ENCODE data around the gene SCN3A. TPM values are rescaled to one million over a fixed set of nuclear protein-coding genes. Genes with fewer than 3 reads are reported as not detected.
A peak's percentile ranks its signal among the peaks of the same experiment; 100 is the strongest.

Gene SCN3A
- total and polyA plus RNA-seq, 4 donors: 0.06 to 2.3 (median 0.43) TPM

GRCh38 chr2:165214093-165214492 is 10.2 kb upstream of the SCN3A start:
- Histone ChIP-seq H3K4me3 (no peak overlapping the region), H3K27ac (ENCODE audit: low read depth in 1 of 2, low read length in 1 of 2) (no peak overlapping the region), H3K36me3 (ENCODE audit: control insufficient read depth in 4 of 4, insufficient read depth in 4 of 4, low read length in 4 of 4) (no peaks in the 10 kb centered on the region), H3K9me3 (ENCODE audit: control insufficient read depth in 4 of 4, insufficient read depth in 3 of 4, low read length in 3 of 4) (no peaks in the 10 kb centered on the region), H3K27me3 (ENCODE audit: control insufficient read depth in 3 of 3, insufficient read depth in 3 of 3, low read length in 2 of 3) (no peaks in the 10 kb centered on the region), H3K4me1 (ENCODE audit: control insufficient read depth in 5 of 5, insufficient read depth in 5 of 5, low read length in 5 of 5) (no peaks in the 10 kb centered on the region), H3K9ac (ENCODE audit: insufficient read depth in 1 of 2, low read length in 2 of 2) (no peak overlapping the region)
- no peak for TF ChIP-seq CTCF (IDR thresholded peaks at IDR 0.05; ENCODE audit: control extremely low read depth, extremely low read depth)
- DNase-seq (no peak), ATAC-seq (ENCODE audit: insufficient read depth, low FRiP score) (no peak)
- WGBS, 2 donors: 59 to 69% methylated on average over 1 of the region's 1 CpG

DNA sequence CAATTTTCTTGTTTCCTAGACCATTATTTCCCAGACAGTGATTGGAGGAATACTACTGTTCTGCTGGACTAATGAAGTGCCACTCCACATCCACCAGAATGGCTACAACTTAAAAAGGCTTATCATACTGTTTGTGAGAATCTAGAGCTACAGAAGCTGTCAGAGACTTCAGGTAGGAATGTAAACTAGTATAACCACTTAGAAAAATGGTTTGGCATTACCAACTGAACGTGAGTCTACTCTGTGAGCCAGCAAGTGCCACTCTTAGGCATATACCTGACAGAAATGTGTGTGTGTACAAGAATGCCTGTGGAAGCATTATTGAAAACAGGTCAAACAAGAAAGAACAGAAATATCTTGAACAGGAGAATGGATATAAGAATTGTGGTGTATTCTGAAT is 4.2 kb upstream of the SCN3A start:
- Histone ChIP-seq H3K27ac (ENCODE audit: low read depth in 1 of 2, low read length in 1 of 2) (no peak overlapping the region), H3K27me3 (ENCODE audit: control insufficient read depth in 3 of 3, insufficient read depth in 3 of 3, low read length in 2 of 3) (no peaks in the 10 kb centered on the region), H3K4me3 (no peak overlapping the region), H3K9me3 (ENCODE audit: control insufficient read depth in 4 of 4, insufficient read depth in 3 of 4, low read length in 3 of 4) (no peaks in the 10 kb centered on the region), H3K9ac (ENCODE audit: insufficient read depth in 1 of 2, low read length in 2 of 2) (no peak overlapping the region), H3K36me3 (ENCODE audit: control insufficient read depth in 4 of 4, insufficient read depth in 4 of 4, low read length in 4 of 4) (no peaks in the 10 kb centered on the region), H3K4me1 (ENCODE audit: control insufficient read depth in 5 of 5, insufficient read depth in 5 of 5, low read length in 5 of 5) (no peaks in the 10 kb centered on the region)
- no peak for ATAC-seq (ENCODE audit: insufficient read depth, low FRiP score)
- no peak for TF ChIP-seq CTCF (IDR thresholded peaks at IDR 0.05; ENCODE audit: control extremely low read depth, extremely low read depth)
- WGBS, 2 donors: 63 to 76% methylated on average over 1 of the region's 1 CpG
- DNase-seq: peak in 2 of 3 donors; percentile 1 to 12

- Histone ChIP-seq H3K27me3 (ENCODE audit: control insufficient read depth in 3 of 3, insufficient read depth in 3 of 3, low read length in 2 of 3) (no peaks in the 10 kb centered on the region), H3K4me3 (no peak overlapping the region), H3K36me3 (ENCODE audit: control insufficient read depth in 4 of 4, insufficient read depth in 4 of 4, low read length in 4 of 4) (no peaks in the 10 kb centered on the region), H3K9me3 (ENCODE audit: control insufficient read depth in 4 of 4, insufficient read depth in 3 of 4, low read length in 3 of 4) (no peaks in the 10 kb centered on the region), H3K27ac (ENCODE audit: low read depth in 1 of 2, low read length in 1 of 2) (no peak overlapping the region), H3K4me1 (ENCODE audit: control insufficient read depth in 5 of 5, insufficient read depth in 5 of 5, low read length in 5 of 5) (no peaks in the 10 kb centered on the region), H3K9ac (ENCODE audit: insufficient read depth in 1 of 2, low read length in 2 of 2) (no peak overlapping the region)
- ATAC-seq (ENCODE audit: insufficient read depth, low FRiP score): no peak
- no peak for DNase-seq
- 88 to 91% methylated on average over 2 of the region's 2 CpGs for WGBS, 2 donors
- TF ChIP-seq CTCF (IDR thresholded peaks at IDR 0.05; ENCODE audit: control extremely low read depth, extremely low read depth): no peak
Measured at GRCh38 chr2:165205865-165206264, 2.0 kb upstream of the SCN3A start.

DNA sequence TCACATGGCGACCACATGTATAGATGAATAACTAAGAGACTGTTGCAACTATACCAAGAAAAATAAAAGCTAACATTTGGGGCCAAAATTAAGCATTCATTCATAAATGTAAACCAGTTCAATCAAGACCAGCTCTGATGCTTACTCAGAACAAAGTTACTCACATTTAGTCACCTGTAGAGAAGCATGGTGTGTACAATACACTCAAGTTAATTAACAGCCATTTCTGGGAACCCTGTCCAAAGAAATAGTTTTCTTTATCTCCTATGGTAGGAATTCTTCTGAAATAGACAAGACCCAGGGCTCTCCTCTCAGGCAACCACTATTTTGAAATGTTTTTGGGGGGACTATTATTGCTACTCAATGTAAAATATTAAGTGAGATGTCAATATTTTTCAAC is 1.6 kb downstream of the SCN3A start:
- peak in 1 of 3 donors; percentile 7 for DNase-seq
- no peaks in the 10 kb centered on the region for H3K9me3 ChIP-seq (ENCODE audit: control insufficient read depth in 4 of 4, insufficient read depth in 3 of 4, low read length in 3 of 4)
- no peaks in the 10 kb centered on the region for H3K36me3 ChIP-seq (ENCODE audit: control insufficient read depth in 4 of 4, insufficient read depth in 4 of 4, low read length in 4 of 4)
- H3K4me1 ChIP-seq (ENCODE audit: control insufficient read depth in 5 of 5, insufficient read depth in 5 of 5, low read length in 5 of 5): no peaks in the 10 kb centered on the region
- H3K4me3 ChIP-seq: no peak overlapping the region
- no peak for ATAC-seq (ENCODE audit: insufficient read depth, low FRiP score)
- no peak for TF ChIP-seq CTCF (IDR thresholded peaks at IDR 0.05; ENCODE audit: control extremely low read depth, extremely low read depth)
- no peak overlapping the region for H3K9ac ChIP-seq (ENCODE audit: insufficient read depth in 1 of 2, low read length in 2 of 2)
- WGBS, 2 donors: 87 to 98% methylated on average over 1 of the region's 1 CpG
- no peaks in the 10 kb centered on the region for H3K27me3 ChIP-seq (ENCODE audit: control insufficient read depth in 3 of 3, insufficient read depth in 3 of 3, low read length in 2 of 3)
- H3K27ac ChIP-seq (ENCODE audit: low read depth in 1 of 2, low read length in 1 of 2): no peak overlapping the region

All from lung (tissue), 12 donors.